Myocyte (in vitro differentiated cells): ENCODE results near the gene ANGEL1. TPM values are rescaled to one million over a fixed set of nuclear protein-coding genes. Genes with fewer than 3 reads are reported as not detected.

ENCODE experiments used
- DNase-seq: peaks from one replicate; pipeline ENCODE4 v3.0.0-alpha.2; 2012; ENCODE audit warnings: low read depth
- polyA plus RNA-seq: library from polyadenylated mRNA; unstranded; fragments of >200 nt; gene quantifications from one replicate; pipeline ENCODE4 v1.2.1, GENCODE V29; 2012; ENCODE audit warnings: missing spikeins
- total RNA-seq: library from RNA; depleted of rRNA; stranded (reverse); fragments of >200 nt; gene quantifications from 2 replicates; pipeline ENCODE4 v1.2.3, GENCODE V29; 2014

ANGEL1 gene, protein sequence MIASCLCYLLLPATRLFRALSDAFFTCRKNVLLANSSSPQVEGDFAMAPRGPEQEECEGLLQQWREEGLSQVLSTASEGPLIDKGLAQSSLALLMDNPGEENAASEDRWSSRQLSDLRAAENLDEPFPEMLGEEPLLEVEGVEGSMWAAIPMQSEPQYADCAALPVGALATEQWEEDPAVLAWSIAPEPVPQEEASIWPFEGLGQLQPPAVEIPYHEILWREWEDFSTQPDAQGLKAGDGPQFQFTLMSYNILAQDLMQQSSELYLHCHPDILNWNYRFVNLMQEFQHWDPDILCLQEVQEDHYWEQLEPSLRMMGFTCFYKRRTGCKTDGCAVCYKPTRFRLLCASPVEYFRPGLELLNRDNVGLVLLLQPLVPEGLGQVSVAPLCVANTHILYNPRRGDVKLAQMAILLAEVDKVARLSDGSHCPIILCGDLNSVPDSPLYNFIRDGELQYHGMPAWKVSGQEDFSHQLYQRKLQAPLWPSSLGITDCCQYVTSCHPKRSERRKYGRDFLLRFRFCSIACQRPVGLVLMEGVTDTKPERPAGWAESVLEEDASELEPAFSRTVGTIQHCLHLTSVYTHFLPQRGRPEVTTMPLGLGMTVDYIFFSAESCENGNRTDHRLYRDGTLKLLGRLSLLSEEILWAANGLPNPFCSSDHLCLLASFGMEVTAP
- 15.0 and 18.7 TPM in 2 replicates for total RNA-seq
- 14.2 TPM for polyA plus RNA-seq

DNA sequence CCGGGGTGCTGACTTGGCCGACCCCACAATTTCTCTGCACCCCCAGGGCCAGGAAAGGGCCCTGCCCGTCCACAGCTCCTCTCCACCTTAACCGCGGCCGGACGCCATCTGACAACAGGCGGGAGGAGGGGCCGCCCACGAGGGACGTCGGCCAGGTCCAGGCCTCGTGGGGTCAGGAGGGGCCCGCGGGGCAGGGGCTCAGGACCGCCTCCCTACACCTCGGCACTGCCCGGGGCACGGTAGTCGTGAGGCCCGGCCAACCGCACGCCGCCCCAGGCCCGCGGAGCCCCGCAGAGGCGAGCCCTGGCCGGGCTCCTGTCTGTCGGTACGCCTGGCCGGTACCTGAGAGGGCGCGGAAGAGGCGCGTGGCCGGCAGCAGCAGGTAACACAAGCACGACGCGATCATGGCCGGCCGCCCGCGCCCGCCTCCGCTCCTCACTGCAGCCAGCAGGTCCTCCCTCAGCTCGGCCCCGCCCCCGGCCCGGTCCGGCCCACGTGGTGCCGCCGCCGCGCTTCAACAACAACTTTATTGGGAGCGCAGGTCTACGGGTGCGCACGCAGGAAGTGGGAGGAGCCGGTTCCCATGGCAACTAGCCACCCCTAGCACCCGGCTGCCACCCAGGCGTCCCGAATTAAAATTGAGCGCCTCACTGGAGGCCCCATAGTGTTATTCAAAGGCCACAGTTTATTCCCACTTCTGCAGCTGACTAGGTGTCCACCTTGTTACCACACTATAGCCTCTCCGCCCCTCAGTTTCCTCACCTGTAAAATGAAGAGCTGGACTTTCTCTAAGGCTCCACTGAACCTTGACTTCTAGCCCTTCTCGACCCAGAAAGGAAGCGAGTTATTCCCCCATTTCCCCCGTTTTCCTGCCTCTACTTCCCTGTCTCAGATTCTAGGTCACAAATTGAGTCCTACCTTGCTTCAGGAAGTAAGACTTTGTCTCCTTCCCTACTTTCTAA lies at the start of gene ANGEL1:
Gene ANGEL1, minus strand, starts transcription at position 461 of the 962 bp plus-strand sequence. Its CDS starts 55 bp downstream, at position 406.
- peak; percentile 95 for DNase-seq

DNA sequence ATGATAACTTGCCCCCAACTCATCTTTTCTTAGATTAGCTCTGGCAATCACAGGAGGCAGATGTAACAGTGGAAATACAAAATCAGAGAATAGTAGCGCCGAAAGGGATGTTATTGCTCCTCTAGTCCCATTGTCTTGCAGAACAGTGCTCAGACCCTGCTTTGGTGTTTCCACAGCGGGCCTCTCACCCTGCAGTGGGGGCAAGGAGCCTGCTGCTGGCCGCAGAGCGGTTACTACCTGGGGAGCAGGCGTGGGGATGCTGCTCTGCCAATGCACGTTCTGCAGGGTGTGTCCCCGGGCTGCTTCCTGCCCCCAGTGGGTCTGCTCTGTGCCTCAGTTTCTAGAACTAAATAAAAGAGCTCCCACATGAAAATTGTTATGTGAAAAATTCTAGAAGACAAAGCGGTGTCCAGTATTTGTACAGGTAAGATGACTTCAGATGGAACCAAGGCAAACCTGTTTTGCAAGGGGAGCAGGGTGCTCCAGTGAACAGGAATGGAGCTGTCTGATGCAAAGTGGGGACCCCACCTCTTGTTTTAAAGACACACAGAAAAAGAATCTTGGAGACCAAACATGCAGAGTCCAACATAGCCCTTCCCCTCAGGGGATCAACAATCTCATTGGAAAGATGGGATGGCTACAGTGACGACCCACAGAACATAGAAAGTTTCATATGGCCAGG lies 49.0 kb upstream of the ANGEL1 start:
- DNase-seq = no peak

DNA sequence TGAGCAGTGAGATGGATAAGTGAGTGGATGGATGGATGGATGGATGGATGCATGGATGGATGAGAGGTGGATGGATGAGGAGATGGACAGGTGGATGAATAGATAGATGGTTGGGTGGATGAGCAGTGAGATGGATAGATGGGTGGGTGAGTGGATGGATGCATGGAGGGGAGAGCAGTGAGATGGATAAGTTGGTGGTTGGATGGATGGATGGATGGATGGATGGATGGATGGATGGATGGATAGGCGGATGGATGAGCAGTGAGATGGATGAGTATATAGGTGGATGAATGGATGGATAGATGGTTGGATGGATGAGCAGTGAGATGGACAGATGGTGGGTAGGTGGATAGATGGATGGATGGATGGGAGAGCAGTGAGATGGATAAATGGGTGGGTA lies 44.1 kb upstream of the ANGEL1 start:
- DNase-seq = no peak

DNA sequence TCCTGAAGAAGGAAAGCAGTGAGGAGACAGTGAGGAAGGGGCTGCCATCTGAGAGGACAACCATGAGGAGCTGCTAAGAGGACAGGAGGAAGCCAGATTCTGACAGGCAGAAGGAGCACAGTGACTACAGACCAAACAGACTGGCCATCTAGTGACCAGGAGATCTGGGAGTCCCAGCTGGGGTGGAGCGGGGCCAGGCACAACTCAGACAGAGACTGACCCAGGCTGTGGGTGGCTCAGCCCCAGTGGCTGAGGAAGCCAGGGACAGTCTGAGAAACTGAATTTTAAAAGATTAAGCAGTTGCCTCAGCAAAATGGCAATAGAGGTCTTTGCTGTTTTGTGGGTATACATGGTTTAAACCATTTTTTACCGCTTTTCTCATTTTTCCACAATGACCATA lies 42.4 kb upstream of the ANGEL1 start:
- DNase-seq = no peak

DNA sequence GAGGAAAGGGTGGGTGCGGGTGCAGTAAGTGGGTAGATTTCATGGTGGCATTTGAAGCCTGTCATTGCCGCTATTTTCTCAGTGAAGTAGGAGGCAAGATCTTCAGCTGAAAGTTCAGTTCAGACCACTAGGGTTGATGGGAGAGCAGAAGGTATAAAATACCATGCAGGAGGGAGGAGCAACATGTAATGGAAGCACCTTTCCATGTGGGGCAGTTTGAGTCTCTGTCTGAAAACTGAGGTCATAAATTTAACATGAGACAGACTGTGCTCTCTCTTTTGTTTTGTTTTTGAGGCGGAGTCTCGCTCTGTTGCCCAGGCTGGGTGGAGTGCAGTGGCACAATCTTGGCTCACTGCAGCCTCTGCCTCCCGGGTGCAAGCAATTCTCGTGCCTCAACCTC lies 36.2 kb upstream of the ANGEL1 start:
- DNase-seq = no peak

DNA sequence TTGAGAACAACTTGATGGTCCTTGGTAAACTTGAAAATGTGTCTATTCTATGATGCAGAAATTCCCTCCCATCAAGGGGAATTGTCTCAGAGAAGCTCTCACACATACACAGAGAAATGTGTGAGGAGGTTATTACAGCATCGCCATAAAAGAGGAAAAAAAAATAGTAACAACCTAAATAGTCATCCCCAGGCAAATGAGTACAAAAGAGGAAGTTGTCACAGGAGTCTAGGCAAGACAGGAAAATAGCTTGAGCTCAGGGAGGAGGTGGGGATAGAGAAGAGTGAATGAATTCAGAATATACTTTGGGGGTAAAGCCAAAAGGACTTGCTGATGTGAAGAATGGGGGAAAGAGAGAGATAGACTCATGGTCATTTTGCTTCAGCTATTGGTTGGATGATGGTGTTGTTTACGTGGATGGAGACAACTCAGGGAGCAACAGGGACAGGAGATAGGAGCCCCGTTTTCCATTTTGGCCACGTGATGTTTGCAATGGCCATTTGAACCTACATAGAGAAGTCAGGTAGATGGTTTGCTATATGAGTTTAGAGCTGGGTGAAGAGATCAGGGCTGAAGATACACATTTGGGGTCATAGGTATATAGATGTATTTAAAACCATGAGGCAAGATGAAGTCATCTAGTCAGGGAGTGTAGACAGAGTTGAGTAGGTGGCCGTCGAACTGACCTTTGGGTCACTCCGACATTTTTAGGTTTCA lies 33.8 kb upstream of the ANGEL1 start:
- no peak for DNase-seq

DNA sequence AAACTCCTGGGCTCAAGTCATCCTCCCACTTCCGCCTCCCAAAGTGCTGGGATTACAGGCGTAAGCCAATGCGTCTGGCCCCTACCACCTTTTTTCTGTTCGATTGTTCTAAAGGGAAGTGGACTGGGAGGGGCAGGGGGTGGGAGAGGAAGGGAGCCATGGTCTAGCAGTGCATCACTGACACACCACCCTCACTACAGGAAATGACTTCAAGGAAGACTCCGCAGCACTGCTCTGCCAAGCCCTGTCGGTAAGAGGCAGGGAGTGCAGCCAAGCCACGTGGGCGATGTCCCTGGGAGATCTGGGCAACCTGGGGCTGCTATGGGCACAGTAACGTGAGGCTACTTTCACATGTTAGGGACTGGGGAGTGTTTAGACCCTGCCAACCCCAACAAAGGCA lies 31.5 kb upstream of the ANGEL1 start:
- no peak for DNase-seq

DNA sequence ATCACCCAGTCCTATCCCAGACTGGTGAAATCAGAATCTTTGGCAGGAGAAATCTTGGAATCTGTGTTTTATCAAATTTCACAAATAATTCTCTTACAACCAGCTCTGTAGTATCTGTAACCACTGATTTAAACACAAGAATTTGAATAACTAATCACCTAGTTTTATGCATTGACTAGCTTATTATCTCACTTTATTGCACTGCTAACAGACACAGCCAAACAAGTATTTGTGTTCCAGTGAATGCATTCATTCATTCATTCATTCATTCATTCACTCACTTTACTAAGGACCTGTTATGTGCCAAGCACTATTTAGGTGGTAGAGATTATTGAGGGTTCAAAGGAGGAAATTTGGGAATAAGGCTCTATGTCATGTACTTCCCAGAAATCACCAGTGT lies 29.7 kb upstream of the ANGEL1 start:
- no peak for DNase-seq

DNA sequence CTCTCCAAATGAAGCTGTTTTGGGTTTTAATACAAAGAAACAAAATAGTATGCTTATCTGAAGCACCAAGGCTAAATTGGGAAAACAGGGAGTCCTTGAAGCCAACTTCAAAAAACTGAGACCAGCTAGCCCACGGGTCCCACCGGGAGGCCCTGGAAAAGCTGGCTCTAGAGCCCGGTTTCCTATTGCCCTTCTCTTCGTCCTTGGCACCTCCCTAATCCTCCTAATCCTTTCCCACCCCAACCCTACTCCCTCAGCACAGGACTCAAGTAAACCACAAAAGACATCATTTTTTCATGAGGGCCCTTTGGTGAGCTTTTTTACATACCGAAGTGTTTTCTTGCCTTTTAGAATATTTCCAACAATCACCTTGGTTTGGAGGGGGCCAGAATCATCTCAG lies 24.8 kb upstream of the ANGEL1 start:
- no peak for DNase-seq

DNA sequence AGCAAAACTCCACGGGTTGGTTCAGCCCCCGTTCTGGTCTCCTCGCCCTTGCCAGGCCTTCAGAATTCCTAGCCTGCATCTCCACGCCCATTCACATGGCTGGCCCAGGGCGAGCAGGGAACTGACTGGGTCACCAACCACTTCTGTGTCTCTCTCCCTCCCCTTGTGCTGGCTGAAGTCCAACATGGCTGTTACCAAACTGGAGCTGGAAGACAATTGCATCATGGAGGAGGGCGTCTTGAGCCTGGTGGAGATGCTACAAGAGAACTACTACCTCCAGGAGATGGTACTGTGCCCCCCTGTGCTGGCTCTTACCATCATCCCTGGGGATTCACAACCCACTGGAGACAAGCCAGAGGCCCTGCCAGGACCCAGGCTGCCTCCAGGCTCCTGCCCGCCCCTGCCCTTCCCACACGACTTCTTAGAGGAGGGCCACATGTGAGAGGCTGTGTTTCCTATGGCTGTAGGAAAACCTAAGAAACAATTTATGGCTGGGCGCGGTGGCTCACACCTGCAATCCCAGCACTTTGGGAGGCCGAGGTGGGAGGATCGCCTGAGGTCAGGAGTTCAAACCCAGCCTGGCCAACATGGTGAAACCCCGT lies 23.4 kb upstream of the ANGEL1 start:
- DNase-seq = peak; percentile 28

DNA sequence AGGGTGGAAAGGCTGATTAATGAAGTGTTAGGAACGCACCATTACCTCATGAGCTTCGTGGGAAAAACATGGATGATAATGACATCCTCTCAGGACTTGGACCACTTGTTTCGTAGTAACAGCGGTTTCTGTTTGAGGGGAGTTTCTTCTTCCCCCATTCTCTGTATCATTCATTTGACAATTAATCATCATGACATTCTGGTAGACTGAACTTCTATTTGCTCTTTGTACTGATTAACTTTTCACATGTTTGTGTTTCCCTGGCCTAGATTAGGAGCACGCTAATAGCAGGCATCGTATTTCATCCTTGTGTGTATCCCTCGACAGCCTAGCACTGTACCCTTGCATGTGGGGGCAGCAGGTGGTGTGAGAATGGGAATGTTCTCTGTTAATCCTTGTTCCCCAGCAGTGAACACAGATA lies 21.6 kb upstream of the ANGEL1 start:
- peak; percentile 20 for DNase-seq

DNA sequence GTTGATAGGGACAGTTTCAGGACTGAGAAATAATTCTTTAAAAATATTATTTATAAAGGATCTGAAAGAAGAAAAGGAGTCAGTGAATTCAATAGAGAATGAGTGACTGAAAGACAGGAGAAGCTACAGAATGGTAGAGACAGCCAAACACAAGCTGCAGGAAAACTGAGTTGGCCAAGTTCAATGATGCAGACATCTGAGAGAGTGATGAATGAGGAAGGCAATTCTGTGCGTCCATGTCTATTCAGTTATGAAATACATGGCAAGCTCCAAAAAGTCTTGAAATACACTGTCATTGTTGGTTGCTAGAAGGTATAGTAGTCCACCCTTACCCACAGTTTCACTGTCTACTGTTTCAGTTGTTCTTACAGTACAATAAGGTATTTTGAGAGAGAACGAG lies 20.3 kb upstream of the ANGEL1 start:
- no peak for DNase-seq

DNA sequence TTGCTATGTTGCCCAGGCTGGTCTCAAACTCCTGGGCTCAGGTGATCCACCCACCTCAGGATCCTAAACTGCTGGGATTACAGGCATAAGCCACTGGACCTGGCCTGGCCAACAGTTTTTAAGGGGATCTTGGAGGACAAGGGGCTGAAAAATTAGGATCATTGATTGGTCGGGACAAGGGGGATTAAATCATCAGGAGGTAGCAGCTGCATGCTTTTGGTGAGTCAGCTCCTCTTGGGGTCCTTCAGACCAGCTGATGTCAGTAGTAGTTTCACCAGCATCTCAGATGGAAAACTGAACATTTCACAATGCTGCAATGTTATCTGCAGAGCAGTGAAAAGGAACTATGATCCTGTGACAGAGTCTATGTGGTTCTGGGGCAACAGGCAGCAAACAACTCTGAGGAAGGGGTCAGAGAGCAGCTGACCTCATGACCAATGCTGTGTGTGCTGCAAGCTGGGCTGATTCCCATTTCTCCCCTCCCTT lies 19.9 kb upstream of the ANGEL1 start:
- peak; percentile 18 for DNase-seq

DNA sequence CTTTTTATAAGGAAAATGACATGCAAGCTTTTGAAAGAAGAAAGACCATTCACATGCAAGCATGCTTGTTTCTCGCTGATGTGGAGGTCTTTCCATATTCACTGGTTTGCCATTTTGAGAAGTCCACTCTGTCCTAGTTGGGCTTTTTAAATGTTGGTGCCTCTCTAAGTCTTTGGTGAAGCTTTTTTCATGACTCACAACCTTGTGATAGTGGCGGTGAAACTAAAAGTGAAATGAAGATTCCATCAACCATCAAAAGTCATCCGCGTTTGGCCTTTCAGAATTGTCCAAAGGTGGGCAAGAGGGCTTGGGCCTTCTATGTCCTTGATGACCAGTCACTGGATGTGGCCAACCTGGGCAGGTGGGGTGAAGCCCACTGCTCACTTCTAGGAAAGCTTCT lies 17.9 kb upstream of the ANGEL1 start:
- no peak for DNase-seq

DNA sequence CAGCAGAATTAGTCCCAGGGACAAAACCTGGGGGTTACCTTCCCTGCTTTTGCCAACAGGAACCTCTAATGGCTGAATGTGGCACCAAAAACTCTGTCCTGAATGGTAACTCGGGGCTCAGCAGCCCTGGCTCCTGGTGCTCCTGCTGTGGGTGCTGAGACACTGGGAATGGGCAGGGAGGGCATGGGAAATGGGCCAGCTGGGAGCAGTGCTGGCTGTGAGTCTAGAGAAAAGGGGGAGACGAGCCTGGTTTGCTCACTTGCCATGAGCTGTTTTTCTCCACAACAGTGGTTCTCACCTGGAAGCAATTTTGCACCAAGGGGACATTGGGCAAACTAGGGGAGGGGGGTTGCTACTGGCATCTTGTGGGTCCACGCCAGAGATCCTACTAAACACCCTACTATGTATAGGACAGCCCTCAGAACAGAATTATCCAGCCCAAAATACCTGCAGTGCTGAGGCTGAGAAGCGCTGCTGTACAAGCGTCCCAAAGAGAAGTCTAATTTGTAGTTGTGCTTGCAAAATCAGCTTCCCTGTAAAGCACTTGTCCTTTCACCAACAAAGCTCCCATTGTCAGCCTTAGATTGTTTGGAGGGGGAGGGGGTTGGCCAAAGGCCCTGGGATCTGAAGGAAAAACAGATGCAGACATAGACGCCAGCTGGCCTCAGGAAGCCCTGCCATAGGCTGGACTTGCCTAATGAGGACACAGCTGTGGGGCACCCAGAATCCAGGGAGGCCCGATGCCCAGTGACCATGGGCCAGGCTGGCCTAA lies 17.2 kb upstream of the ANGEL1 start:
- peak; percentile 83 for DNase-seq

DNA sequence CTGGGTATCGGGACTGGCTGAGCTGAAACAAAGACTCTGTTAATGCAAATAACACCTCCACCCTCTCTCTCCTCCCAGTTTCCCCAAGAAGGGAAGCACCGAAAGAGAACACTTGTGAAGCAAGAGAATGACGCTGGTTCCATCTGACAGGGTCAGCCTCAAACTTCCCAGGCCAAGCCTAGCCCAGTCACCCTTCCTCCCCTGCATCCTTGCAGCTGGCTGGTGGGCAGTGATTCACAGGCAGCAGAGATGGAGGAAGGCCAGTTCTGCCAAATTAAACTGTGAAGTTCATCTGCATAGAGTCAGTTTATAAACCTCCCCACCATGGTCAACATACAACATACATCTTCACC lies 16.3 kb upstream of the ANGEL1 start:
- DNase-seq = peak; percentile 72

DNA sequence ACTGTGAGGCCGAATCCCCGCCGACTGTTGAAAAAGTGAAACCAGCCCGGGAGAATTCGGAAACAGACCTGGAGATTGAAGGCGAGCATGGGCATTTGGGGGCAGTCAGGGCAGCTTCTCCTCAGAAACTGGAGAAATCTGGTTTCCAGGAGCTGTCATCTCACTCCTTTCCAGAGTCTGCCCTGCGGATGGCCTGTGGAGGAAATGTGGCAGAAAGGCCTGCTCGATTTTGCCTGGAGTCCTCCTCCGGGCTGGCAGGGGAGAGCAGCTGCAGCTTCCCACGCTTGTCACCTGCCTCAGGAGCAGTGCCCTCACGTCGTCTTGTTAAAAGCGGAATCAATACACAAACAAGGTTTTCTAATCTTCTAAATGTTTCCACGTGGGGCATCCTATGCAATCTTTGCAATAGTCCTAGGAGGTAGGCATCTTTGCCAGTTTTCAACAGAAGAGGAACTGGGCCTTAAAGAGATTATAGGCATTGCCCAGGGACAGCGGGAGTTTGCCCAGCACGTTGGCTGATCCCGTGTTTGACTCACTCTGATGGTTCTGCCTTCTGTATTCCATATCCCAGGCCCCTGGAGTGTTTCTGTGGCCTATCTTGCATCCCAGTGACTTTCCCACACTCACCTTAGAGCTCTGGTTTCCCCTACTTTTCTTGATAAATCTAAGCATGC lies 15.8 kb upstream of the ANGEL1 start:
- peak; percentile 18 for DNase-seq

DNA sequence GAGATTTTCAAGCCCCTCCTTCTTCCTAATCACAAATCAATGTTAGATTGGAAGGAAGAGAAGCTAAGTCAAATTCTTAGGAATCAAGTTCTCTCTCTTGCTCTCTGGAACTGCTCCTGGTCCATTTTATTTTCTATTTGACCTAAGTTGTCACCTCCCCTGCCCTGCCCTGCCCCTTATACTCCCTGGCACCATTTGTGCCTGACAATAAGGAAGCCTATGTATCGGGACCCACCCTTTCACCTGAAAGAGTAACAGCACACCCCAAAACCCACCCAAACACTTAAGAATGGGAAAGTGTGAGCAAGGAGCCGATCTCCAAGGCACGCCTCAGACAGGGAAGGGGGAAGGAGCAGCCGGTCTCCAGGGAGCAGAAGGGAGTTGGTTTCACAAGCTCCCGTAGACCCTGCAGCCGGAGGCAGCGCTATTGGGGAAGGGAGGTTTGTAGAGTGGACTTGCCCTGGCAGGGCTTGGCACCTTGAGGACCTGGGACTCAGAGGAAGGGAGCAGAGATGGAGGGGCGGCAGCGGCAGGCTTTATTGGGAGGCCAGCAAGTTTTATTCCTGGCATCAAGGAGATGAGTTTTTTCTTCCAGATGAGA lies 15.1 kb upstream of the ANGEL1 start:
- DNase-seq = peak; percentile 9
